ENCODE data around the gene KLHDC10.
"Not testable (repeated sequence)": the region's sequence is repeated elsewhere in the genome, so short reads cannot be mapped to it uniquely, and the experiment has no call there.

KLHDC10 gene

GRCh38 chr7:130079846-130080394 is 9.6 kb downstream of the KLHDC10 start:
- no peak for DNase-seq (ENCODE audit: low spot score)

- not testable (repeated sequence) for DNase-seq (ENCODE audit: low spot score)
Observed at GRCh38 chr7:130083497-130083896, 13.2 kb downstream of the KLHDC10 start.

GRCh38 chr7:130084037-130084875 is 13.9 kb downstream of the KLHDC10 start:
- DNase-seq (ENCODE audit: low spot score), result peak; percentile 27

GRCh38 chr7:130085235-130085634 is 14.9 kb downstream of the KLHDC10 start:
- not testable (repeated sequence) for DNase-seq (ENCODE audit: low spot score)

- DNase-seq (ENCODE audit: low spot score), result no peak
Observed at GRCh38 chr7:130086938-130087337, 16.6 kb downstream of the KLHDC10 start.

GRCh38 chr7:130087364-130087763 is 17.0 kb downstream of the KLHDC10 start:
- no peak for DNase-seq (ENCODE audit: low spot score)

GRCh38 chr7:130090745-130091532 is 20.6 kb downstream of the KLHDC10 start:
- DNase-seq (ENCODE audit: low spot score), result no peak

GRCh38 chr7:130091999-130092398 is 21.7 kb downstream of the KLHDC10 start:
- DNase-seq (ENCODE audit: low spot score), result no peak

GRCh38 chr7:130092598-130092997 is 22.3 kb downstream of the KLHDC10 start:
- DNase-seq (ENCODE audit: low spot score), result no peak

GRCh38 chr7:130095812-130096211 is 25.5 kb downstream of the KLHDC10 start:
- DNase-seq (ENCODE audit: low spot score), result no peak

- no peak for DNase-seq (ENCODE audit: low spot score)
Observed at GRCh38 chr7:130096243-130096827, 26.0 kb downstream of the KLHDC10 start.

GRCh38 chr7:130099331-130099730 is 29.0 kb downstream of the KLHDC10 start:
- DNase-seq (ENCODE audit: low spot score), result no peak

GRCh38 chr7:130102588-130102987 is 32.3 kb downstream of the KLHDC10 start:
- no peak for DNase-seq (ENCODE audit: low spot score)

GRCh38 chr7:130107949-130108674 is 37.8 kb downstream of the KLHDC10 start:
- DNase-seq (ENCODE audit: low spot score), result no peak

GRCh38 chr7:130108809-130109208 is 38.5 kb downstream of the KLHDC10 start:
- no peak for DNase-seq (ENCODE audit: low spot score)

GRCh38 chr7:130112093-130112492 is 41.8 kb downstream of the KLHDC10 start:
- no peak for DNase-seq (ENCODE audit: low spot score)

GRCh38 chr7:130112662-130113425 is 42.5 kb downstream of the KLHDC10 start:
- DNase-seq (ENCODE audit: low spot score), result no peak

- not testable (repeated sequence) for DNase-seq (ENCODE audit: low spot score)
Observed at GRCh38 chr7:130113426-130113805, 43.1 kb downstream of the KLHDC10 start.

GRCh38 chr7:130113887-130114286 is 43.6 kb downstream of the KLHDC10 start:
- no peak for DNase-seq (ENCODE audit: low spot score)

- no peak for DNase-seq (ENCODE audit: low spot score)
Observed at GRCh38 chr7:130114374-130114773, 44.0 kb downstream of the KLHDC10 start.

GRCh38 chr7:130114776-130115175 is 44.4 kb downstream of the KLHDC10 start:
- no peak for DNase-seq (ENCODE audit: low spot score)
